Measurements from ENCODE around the gene B3GNT4.

DNA sequence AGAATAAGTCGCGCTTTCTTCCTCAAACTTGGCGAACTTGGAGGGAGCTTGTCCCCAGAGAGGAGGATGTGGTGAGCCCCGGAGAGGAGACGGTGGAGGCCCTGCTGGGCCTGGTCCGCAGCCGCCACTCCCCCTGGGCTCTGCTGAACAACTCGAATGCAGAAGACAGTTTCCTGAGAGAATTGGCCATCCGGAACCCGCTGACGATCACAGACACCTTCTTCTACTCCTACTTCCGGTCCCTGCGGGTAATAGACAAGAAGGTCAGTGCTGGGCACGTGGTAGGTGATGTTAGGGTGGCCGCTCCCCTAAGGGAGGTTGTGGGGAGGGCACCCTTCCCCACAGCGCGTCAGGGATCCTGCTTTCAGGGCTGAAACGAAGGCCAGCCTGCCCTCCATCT is 19.0 kb upstream of the B3GNT4 start:
- TF ChIP-seq POLR2A (IDR thresholded peaks at IDR 0.05) = no peak
- TF ChIP-seq, protein P1, sequence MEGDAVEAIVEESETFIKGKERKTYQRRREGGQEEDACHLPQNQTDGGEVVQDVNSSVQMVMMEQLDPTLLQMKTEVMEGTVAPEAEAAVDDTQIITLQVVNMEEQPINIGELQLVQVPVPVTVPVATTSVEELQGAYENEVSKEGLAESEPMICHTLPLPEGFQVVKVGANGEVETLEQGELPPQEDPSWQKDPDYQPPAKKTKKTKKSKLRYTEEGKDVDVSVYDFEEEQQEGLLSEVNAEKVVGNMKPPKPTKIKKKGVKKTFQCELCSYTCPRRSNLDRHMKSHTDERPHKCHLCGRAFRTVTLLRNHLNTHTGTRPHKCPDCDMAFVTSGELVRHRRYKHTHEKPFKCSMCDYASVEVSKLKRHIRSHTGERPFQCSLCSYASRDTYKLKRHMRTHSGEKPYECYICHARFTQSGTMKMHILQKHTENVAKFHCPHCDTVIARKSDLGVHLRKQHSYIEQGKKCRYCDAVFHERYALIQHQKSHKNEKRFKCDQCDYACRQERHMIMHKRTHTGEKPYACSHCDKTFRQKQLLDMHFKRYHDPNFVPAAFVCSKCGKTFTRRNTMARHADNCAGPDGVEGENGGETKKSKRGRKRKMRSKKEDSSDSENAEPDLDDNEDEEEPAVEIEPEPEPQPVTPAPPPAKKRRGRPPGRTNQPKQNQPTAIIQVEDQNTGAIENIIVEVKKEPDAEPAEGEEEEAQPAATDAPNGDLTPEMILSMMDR (IDR thresholded peaks at IDR 0.05 in 8 of 11, conservative IDR thresholded peaks at IDR 0.05 in 3 of 11) = no peak
- TF ChIP-seq POLR2AphosphoS5 (IDR thresholded peaks at IDR 0.05) = no peak
